T-helper 9 cell (primary cell): ENCODE measurements around the gene SFI1.
"Not testable (repeated sequence)": the region's sequence is repeated elsewhere in the genome, so short reads cannot be mapped to it uniquely, and the experiment has no call there.

Source experiments
- DNase-seq: peaks from one replicate; pipeline ENCODE4 v3.0.0-alpha.2; 2020
- total RNA-seq, 2 donors: gene quantifications; one replicate each; lab custom pipeline; 2026; lab: John Stamatoyannopoulos, UW

The SFI1 gene
- 119 to 185 reads per million in 2 donors for total RNA-seq

- DNase-seq, result peak; percentile 93
Measured at GRCh38 chr22:31496007-31496734, at the start of gene SFI1. SFI1 (plus strand) TSS chr22:31496536; CDS start chr22:31508285, 11,749 bp downstream.

GRCh38 chr22:31446767-31447166 is 49.6 kb upstream of the SFI1 start:
- no peak for DNase-seq

- no peak for DNase-seq
Measured at GRCh38 chr22:31447337-31447736, 49.0 kb upstream of the SFI1 start.

- DNase-seq, result no peak
Measured at GRCh38 chr22:31448382-31448781, 48.0 kb upstream of the SFI1 start.

GRCh38 chr22:31449506-31449905 is 46.8 kb upstream of the SFI1 start:
- DNase-seq, result no peak

GRCh38 chr22:31451709-31452571 is 44.4 kb upstream of the SFI1 start:
- no peak for DNase-seq

- DNase-seq, result no peak
Measured at GRCh38 chr22:31461699-31462098, 34.6 kb upstream of the SFI1 start.

- DNase-seq, result no peak
Measured at GRCh38 chr22:31465307-31465706, 31.0 kb upstream of the SFI1 start.

- DNase-seq, result no peak
Measured at GRCh38 chr22:31474743-31475142, 21.6 kb upstream of the SFI1 start.

- DNase-seq, result no peak
Measured at GRCh38 chr22:31475800-31476199, 20.5 kb upstream of the SFI1 start.

- DNase-seq, result no peak
Measured at GRCh38 chr22:31477329-31477728, 19.0 kb upstream of the SFI1 start.

- DNase-seq, result no peak
Measured at GRCh38 chr22:31481129-31481528, 15.2 kb upstream of the SFI1 start.

- DNase-seq, result not testable (repeated sequence)
Measured at GRCh38 chr22:31482470-31482869, 13.9 kb upstream of the SFI1 start.

GRCh38 chr22:31486369-31486768 is 10.0 kb upstream of the SFI1 start:
- DNase-seq, result not testable (repeated sequence)

- no peak for DNase-seq
Measured at GRCh38 chr22:31486951-31487350, 9.4 kb upstream of the SFI1 start.

GRCh38 chr22:31488346-31488883 is 7.9 kb upstream of the SFI1 start:
- DNase-seq, result no peak

- peak; percentile 12 for DNase-seq
Measured at GRCh38 chr22:31488988-31489617, 7.2 kb upstream of the SFI1 start.

- peak; percentile 80 for DNase-seq
Measured at GRCh38 chr22:31489632-31490495, 6.5 kb upstream of the SFI1 start, which contains the start of gene EIF4ENIF1. EIF4ENIF1 (minus strand) TSS chr22:31489842; CDS start chr22:31488718, 1,124 bp downstream.

- DNase-seq, result peak; percentile 27
Measured at GRCh38 chr22:31490496-31490925, 5.8 kb upstream of the SFI1 start.

GRCh38 chr22:31491218-31491962 is 4.9 kb upstream of the SFI1 start:
- no peak for DNase-seq

GRCh38 chr22:31492151-31492550 is 4.2 kb upstream of the SFI1 start:
- no peak for DNase-seq
